NB4 (cell line): ENCODE data around the gene CENPB.

ENCODE experiments used
- POLR2A ChIP-seq: IDR thresholded peaks from 2 replicates; pipeline ENCODE4 v1.6.1; 2011; ENCODE audit warnings: mild to moderate bottlenecking; ENCODE audit not compliant: insufficient read length; ENCODE audit errors: extremely low read depth
- TF ChIP-seq, protein P1 (sequence below): IDR thresholded peaks from one replicate; pipeline ENCODE4 v1.5.1; 2012; ENCODE audit warnings: low read depth, low read length

DNA sequence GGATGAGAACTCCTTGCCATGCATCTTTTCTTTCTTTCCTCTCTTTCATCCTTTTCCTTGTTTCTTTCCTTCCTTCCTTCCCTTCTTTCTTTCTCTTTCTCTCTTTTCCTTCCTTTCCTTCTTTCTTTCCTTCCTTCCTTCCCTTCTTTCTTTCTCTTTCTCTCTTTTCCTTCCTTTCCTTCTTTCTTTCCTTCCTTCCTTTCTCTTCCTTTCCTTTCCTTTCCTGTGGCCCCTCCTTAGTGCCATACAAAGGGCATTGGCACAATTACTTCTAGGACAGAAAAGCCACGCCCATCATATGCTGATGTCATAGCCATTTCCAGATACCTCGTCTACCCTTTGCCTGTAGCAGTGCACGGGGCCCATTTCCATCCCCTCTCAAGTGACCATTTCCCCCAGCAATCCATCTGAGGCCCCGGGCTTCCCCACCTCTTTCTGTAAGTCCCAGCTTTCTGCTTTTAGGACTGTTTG lies 2.2 kb upstream of the CENPB start:
- TF ChIP-seq, protein P1, sequence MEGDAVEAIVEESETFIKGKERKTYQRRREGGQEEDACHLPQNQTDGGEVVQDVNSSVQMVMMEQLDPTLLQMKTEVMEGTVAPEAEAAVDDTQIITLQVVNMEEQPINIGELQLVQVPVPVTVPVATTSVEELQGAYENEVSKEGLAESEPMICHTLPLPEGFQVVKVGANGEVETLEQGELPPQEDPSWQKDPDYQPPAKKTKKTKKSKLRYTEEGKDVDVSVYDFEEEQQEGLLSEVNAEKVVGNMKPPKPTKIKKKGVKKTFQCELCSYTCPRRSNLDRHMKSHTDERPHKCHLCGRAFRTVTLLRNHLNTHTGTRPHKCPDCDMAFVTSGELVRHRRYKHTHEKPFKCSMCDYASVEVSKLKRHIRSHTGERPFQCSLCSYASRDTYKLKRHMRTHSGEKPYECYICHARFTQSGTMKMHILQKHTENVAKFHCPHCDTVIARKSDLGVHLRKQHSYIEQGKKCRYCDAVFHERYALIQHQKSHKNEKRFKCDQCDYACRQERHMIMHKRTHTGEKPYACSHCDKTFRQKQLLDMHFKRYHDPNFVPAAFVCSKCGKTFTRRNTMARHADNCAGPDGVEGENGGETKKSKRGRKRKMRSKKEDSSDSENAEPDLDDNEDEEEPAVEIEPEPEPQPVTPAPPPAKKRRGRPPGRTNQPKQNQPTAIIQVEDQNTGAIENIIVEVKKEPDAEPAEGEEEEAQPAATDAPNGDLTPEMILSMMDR, result no peak
- no peak for TF ChIP-seq POLR2A
